Midbrain (tissue), 1 donor: ENCODE results near the gene PPP1R15B.
A peak's percentile ranks its signal among the peaks of the same experiment; 100 is the strongest.

Experiments
- DNase-seq: peaks from one replicate; lab custom pipeline; 2025; lab: John Stamatoyannopoulos, UW

The PPP1R15B gene

GRCh38 chr1:204366759-204367158 lies 44.9 kb downstream of the PPP1R15B start:
- DNase-seq = no peak

GRCh38 chr1:204363335-204364114 lies 48.1 kb downstream of the PPP1R15B start:
- peak; percentile 80 for DNase-seq

- no peak for DNase-seq
Measured at GRCh38 chr1:204362984-204363334, 48.7 kb downstream of the PPP1R15B start.

- no peak for DNase-seq
Measured at GRCh38 chr1:204361781-204362180, 49.8 kb downstream of the PPP1R15B start.

GRCh38 chr1:204361341-204361771 lies 50.3 kb downstream of the PPP1R15B start:
- no peak for DNase-seq

- no peak for DNase-seq
Measured at GRCh38 chr1:204360314-204360713, 51.3 kb downstream of the PPP1R15B start.

- DNase-seq = peak; percentile 74
Measured at GRCh38 chr1:204359474-204360255, 52.0 kb downstream of the PPP1R15B start, which contains the start of gene PLEKHA6. PLEKHA6 (minus strand) TSS chr1:204359929; CDS start chr1:204273727, 86,202 bp downstream.

GRCh38 chr1:204359131-204359473 lies 52.5 kb downstream of the PPP1R15B start:
- no peak for DNase-seq

GRCh38 chr1:204358605-204359004 lies 53.0 kb downstream of the PPP1R15B start:
- DNase-seq = no peak

- peak; percentile 48 for DNase-seq
Measured at GRCh38 chr1:204357551-204358490, 53.8 kb downstream of the PPP1R15B start.

GRCh38 chr1:204356997-204357396 lies 54.6 kb downstream of the PPP1R15B start:
- DNase-seq = no peak

- no peak for DNase-seq
Measured at GRCh38 chr1:204355913-204356312, 55.7 kb downstream of the PPP1R15B start.

- no peak for DNase-seq
Measured at GRCh38 chr1:204354579-204354978, 57.0 kb downstream of the PPP1R15B start.
